Measurements from ENCODE around the gene HOXD8. TPM values are rescaled to one million over a fixed set of nuclear protein-coding genes. Genes with fewer than 3 reads are reported as not detected.

HOXD8 gene
- total and polyA plus RNA-seq, 5 experiments from 2014 or later, result not detected

DNA sequence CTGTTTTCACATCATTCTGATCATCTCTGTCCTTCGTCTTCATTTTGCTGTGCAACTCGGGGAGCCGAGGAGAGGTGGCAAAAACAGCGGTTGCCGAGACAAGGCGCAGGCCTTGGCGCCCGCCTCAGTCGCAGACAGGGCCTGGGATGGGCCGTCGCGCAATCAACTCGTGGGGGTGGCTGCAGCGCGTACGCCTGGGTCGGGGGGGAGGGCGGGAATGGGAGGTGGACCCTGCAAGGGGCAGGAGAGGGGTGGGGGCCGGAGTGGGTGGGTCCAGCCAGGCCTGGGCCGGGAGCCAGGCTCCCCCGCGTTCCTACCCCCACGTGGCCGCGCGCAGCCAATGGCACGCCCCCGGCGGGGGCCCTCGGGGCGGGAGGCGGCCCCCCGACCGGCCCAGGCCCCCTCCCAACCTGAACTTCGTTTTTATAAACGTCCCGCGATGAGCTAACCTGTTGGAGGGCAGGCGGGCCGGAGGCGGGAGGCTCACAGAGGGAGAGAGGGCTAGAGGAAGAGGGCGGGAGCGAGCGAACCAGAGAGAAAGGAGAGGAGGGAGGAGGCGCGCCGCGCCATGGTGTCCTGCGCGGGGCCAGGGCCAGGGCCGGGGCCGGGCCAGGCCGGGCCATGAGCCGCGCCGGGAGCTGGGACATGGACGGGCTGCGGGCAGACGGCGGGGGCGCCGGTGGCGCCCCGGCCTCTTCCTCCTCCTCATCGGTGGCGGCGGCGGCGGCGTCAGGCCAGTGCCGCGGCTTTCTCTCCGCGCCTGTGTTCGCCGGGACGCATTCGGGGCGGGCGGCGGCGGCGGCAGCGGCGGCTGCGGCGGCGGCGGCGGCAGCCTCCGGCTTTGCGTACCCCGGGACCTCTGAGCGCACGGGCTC, 37.0 kb upstream of the HOXD8 start, which contains the start of gene HOXD13:
TSS of gene HOXD13 (plus strand) at position 452 of the 875 bp plus-strand sequence. CDS start at position 622, 170 bp downstream.
- H3K9me3 Mint-ChIP-seq, result peaks cover 0 to 54% (median 9%) of the 10 kb centered on the region in 9 donors
- POLR2A ChIA-PET, result no interaction called here
- ATAC-seq (peak in 1 of 2 donors; percentile 22), DNase-seq (no peak)
- peaks cover 13 to 36% (median 34%) of the 10 kb centered on the region in 4 donors for H3K4me1 Mint-ChIP-seq
- H3K36me3 Mint-ChIP-seq, result peaks cover 12 to 34% (median 13%) of the 10 kb centered on the region in 3 donors
- H3K27ac Mint-ChIP-seq, result peak within 1 kb of the TSS in 3 of 10 donors; percentile 20 to 92 (median 86)
- H3K27me3 Mint-ChIP-seq, result peaks cover 62 to 95% (median 86%) of the 10 kb centered on the region in 5 donors
- H3K4me3 Mint-ChIP-seq, result peak within 1 kb of the TSS; percentile 42 to 79 (median 64)

DNA sequence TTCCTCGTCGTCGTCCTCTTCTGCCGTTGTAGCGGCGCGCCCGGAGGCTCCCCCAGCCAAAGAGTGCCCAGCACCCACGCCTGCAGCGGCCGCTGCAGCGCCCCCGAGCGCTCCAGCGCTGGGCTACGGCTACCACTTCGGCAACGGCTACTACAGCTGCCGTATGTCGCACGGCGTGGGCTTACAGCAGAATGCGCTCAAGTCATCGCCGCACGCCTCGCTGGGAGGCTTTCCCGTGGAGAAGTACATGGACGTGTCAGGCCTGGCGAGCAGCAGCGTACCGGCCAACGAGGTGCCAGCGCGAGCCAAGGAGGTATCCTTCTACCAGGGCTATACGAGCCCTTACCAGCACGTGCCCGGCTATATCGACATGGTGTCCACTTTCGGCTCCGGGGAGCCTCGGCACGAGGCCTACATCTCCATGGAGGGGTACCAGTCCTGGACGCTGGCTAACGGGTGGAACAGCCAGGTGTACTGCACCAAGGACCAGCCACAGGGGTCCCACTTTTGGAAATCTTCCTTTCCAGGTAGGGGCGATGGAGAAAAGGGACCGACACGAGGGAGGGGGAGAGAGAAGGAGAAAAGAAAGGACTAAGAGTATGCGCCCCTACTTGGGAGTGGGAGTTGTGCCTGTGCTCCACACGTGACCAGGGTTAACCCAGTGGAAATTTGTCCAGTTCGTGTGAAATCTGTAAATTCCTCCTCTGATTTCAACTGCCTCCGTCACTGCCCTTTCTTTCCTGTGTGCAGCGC, 36.2 kb upstream of the HOXD8 start:
- H3K27me3 Mint-ChIP-seq, result peaks cover 64 to 95% (median 85%) of the 10 kb centered on the region in 5 donors
- peaks cover 0 to 48% (median 9%) of the 10 kb centered on the region in 9 donors for H3K9me3 Mint-ChIP-seq
- peaks cover 18 to 41% (median 36%) of the 10 kb centered on the region in 4 donors for H3K4me1 Mint-ChIP-seq
- H3K4me3 Mint-ChIP-seq, result peak overlapping the region in 9 of 10 donors; percentile 4 to 65 (median 42)
- H3K27ac Mint-ChIP-seq, result peak overlapping the region in 3 of 10 donors; percentile 20 to 92 (median 68)
- peaks cover 13 to 34% (median 14%) of the 10 kb centered on the region in 3 donors for H3K36me3 Mint-ChIP-seq
- POLR2A ChIA-PET, result interaction anchor here (1.0 kb wide), 1 partner anchor 11 kb away, joined by 4 read pairs; no protein-coding TSS in a partner anchor
- DNase-seq (no peak), ATAC-seq (peak in 1 of 2 donors; percentile 13)

DNA sequence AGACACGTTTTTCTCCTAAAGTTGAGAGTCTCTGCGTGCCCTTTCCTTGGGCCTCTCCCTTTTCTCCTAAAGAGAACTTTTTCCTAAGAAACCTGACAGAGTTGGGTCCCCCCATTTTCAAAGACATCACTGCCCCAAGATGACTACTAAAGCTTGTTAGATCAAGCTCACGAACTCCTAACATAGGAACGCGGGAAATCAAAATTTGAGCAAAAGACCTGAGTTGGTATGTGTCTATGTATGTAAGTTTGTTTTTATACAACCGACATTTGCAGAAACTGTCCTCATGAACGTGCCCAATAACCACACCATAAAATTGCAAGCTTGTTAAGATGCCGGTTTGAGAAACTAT, 35.6 kb upstream of the HOXD8 start:
- no peak for DNase-seq
- ATAC-seq, result no peak
- POLR2A ChIA-PET, result interaction anchor here (1.0 kb wide), 1 partner anchor 11 kb away, joined by 4 read pairs; no protein-coding TSS in a partner anchor
- Mint-ChIP-seq H3K4me3 (peak overlapping the region in 8 of 10 donors; percentile 9 to 65 (median 46)), H3K27ac (peak overlapping the region in 3 of 10 donors; percentile 20 to 92 (median 68)), H3K9me3 (peaks cover 0 to 48% (median 9%) of the 10 kb centered on the region in 9 donors), H3K27me3 (peaks cover 64 to 95% (median 83%) of the 10 kb centered on the region in 5 donors), H3K4me1 (peaks cover 19 to 41% (median 34%) of the 10 kb centered on the region in 4 donors), H3K36me3 (peaks cover 13 to 34% (median 14%) of the 10 kb centered on the region in 3 donors)

DNA sequence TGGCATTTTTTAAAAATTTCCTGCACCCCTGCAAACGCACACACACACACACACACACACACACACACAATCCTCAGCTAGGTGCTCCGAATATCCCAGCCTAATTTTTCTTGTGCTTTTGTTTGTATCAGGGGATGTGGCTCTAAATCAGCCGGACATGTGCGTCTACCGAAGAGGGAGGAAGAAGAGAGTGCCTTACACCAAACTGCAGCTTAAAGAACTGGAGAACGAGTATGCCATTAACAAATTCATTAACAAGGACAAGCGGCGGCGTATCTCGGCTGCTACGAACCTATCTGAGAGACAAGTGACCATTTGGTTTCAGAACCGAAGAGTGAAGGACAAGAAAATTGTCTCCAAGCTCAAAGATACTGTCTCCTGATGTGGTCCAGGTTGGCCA, 35.2 kb upstream of the HOXD8 start:
- Mint-ChIP-seq H3K36me3 (peaks cover 11 to 32% (median 13%) of the 10 kb centered on the region in 3 donors), H3K27me3 (peaks cover 63 to 95% (median 83%) of the 10 kb centered on the region in 5 donors), H3K27ac (no peak overlapping the region), H3K9me3 (peaks cover 0 to 46% (median 8%) of the 10 kb centered on the region in 9 donors), H3K4me3 (no peak overlapping the region), H3K4me1 (peaks cover 19 to 41% (median 32%) of the 10 kb centered on the region in 4 donors)
- no peak for DNase-seq
- no peak for ATAC-seq
- POLR2A ChIA-PET, result interaction anchor here (1.0 kb wide), 1 partner anchor 12 kb away, joined by 4 read pairs; no protein-coding TSS in a partner anchor

- no peak overlapping the region for H3K27ac Mint-ChIP-seq
Observed at GRCh38 chr2:176095421-176095820, 34.1 kb upstream of the HOXD8 start.

DNA sequence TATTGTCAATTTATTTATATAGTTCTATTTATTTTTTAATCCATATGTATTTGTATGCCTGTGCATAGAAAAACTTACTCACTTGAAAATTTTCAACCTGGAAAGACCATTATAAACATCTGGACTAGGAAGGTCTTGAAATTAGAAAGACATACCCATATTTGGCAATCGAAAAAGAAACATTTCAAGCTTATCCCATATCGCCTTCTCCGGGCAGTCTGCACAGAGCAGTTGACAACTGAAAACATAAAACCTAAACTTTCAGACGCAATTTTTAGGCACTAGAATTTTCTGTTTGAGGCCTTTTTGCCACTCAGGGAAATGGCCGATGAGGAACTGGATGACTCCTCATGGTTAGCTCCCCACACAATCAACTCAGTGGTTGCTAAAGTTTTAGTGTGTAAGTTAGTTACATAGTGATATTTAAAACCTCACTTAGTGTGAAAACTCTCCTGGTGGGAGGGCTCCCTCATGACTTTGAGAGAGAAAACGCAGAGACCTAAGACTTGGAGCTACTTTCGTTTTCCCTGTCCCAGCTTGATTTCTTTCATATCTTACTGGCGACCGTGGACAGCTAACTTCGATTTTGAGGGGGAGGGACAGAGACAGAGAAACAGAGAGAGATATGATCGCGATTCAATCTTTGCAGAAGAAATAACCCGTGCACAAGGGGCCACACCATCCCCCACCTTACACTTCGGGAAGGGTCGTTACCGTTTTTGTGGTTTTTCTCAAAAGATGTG, 33.1 kb upstream of the HOXD8 start:
- peaks cover 0 to 35% (median 2%) of the 10 kb centered on the region in 9 donors for H3K9me3 Mint-ChIP-seq
- H3K27ac Mint-ChIP-seq, result no peak overlapping the region

More at GRCh38 chr2:176095421-176095820, 34.1 kb upstream of the HOXD8 start:
- H3K27me3 Mint-ChIP-seq, result peaks cover 54 to 93% (median 75%) of the 10 kb centered on the region in 5 donors
- peak overlapping the region in 2 of 10 donors; percentile 22 to 32 for H3K4me3 Mint-ChIP-seq
- H3K36me3 Mint-ChIP-seq, result peaks cover 9 to 30% (median 12%) of the 10 kb centered on the region in 3 donors
- H3K9me3 Mint-ChIP-seq, result peaks cover 0 to 43% (median 8%) of the 10 kb centered on the region in 9 donors
- peaks cover 19 to 41% (median 33%) of the 10 kb centered on the region in 4 donors for H3K4me1 Mint-ChIP-seq
- no peak for DNase-seq
- ATAC-seq, result no peak
- POLR2A ChIA-PET, result no interaction called here

DNA sequence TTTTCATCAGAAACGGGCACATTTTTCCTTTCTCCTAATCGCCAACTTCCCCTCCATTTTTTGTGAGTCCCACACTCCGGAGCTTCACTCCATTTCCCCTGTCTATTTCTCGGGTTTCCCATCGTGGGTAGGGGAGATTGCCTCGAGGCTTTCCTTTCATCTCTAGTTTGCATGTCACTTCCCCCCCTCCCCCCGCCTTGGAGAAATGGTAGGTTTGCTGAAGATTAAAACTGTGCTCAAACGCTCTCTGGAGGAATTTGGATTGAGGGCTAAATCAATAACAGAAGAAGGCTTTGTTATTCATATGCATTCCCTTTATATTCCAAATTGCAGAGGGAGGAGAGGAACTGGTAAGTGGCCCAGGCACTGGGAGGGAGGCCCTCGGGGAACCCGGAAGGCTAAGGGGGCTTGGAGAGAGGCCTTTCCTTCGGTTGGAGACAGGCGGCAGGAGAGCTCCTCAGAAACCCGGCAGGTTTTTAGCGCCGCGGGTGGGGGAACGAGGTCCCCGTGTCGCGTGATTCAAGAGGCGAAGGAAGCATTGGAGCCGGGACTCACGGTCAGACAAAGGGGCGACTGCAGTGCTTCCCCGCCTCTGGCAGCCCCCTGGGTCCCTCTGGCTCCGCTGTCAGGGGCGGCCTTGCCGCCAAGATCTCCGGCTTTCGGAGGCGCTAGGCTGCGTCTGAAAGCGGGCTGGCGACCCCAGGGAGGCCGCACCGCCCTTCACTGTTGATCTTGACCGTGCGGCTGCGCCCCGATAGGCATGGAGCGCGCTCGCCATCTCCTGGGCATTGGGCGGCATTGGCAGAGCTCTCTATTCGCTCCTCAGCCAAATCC, 32.3 kb upstream of the HOXD8 start:
- POLR2A ChIA-PET, result interaction anchor here (0.9 kb wide), 2 partner anchors 15 to 17 kb away, joined by 3 read pairs; no protein-coding TSS in a partner anchor
- peaks cover 15 to 33% (median 27%) of the 10 kb centered on the region in 4 donors for H3K4me1 Mint-ChIP-seq
- ATAC-seq (peak; percentile 74 to 77), DNase-seq (peak; percentile 25 to 66 (median 50))
- peaks cover 49 to 93% (median 73%) of the 10 kb centered on the region in 5 donors for H3K27me3 Mint-ChIP-seq
- peaks cover 0 to 29% (median 2%) of the 10 kb centered on the region in 9 donors for H3K9me3 Mint-ChIP-seq
- peaks cover 5 to 24% (median 7%) of the 10 kb centered on the region in 3 donors for H3K36me3 Mint-ChIP-seq
- H3K27ac Mint-ChIP-seq, result no peak overlapping the region
- H3K4me3 Mint-ChIP-seq, result peak overlapping the region; percentile 57 to 87 (median 78)

More for the DNA sequence above, 33.1 kb upstream of the HOXD8 start:
- DNase-seq (peak in 1 of 10 donors; percentile 4), ATAC-seq (peak in 1 of 2 donors; percentile 12)
- H3K4me1 Mint-ChIP-seq, result peaks cover 19 to 41% (median 33%) of the 10 kb centered on the region in 4 donors
- peak overlapping the region; percentile 57 to 87 (median 78) for H3K4me3 Mint-ChIP-seq
- H3K36me3 Mint-ChIP-seq, result peaks cover 8 to 24% (median 9%) of the 10 kb centered on the region in 3 donors
- POLR2A ChIA-PET, result interaction anchor here (0.9 kb wide), 1 partner anchor 16 kb away, joined by 3 read pairs; no protein-coding TSS in a partner anchor
- H3K27me3 Mint-ChIP-seq, result peaks cover 50 to 93% (median 72%) of the 10 kb centered on the region in 5 donors

- DNase-seq (no peak), ATAC-seq (no peak)
- POLR2A ChIA-PET, result interaction anchor here (0.9 kb wide), 1 partner anchor 15 kb away, joined by 3 read pairs; no protein-coding TSS in a partner anchor
- Mint-ChIP-seq H3K4me1 (peaks cover 15 to 31% (median 26%) of the 10 kb centered on the region in 4 donors), H3K27ac (no peak overlapping the region), H3K9me3 (peaks cover 0 to 32% (median 5%) of the 10 kb centered on the region in 9 donors), H3K27me3 (peaks cover 55 to 99% (median 80%) of the 10 kb centered on the region in 5 donors), H3K36me3 (peaks cover 7 to 27% (median 7%) of the 10 kb centered on the region in 3 donors), H3K4me3 (peak overlapping the region; percentile 57 to 87 (median 78))
Observed at GRCh38 chr2:176097820-176098365, 31.6 kb upstream of the HOXD8 start.

DNA sequence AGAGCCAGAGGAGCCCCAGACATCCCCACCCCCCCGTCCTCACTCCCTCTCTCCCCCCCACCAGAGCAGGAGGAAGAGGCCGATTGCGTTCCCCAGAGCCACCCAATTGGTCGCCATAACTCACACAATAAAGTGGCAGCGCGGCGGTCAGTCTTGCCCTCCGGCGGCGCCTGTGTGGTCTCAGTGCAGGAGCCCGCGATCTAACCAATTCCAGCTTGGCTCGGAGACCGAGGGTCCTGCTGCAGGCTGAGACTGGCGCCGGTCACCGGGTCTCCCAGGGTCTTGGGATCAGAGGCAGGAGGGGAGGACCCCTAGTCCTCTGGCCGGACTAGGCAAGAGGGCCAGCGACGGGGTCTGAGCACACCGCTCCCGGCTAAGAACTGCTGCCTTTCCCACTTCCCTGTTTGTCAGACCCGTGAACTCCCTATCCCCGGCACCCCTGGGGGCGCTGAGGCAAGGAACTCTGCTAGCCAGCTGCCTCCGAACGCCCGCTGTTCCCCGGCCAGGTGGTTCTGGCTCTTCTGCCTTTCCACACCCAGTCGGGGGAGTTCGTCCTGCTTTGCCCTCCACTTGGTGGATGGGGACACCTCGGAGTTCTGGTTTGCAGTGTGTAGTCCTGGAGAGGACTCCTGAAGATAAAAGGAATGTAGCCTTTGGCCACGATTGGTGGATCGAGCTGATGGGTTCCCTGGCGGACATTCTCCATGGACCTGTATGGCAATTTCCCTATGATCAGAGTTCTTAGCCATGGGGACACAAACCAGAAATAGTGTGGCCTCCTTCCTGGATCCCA, 30.9 kb upstream of the HOXD8 start:
- peaks cover 54 to 99% (median 80%) of the 10 kb centered on the region in 5 donors for H3K27me3 Mint-ChIP-seq
- peak overlapping the region in 2 of 10 donors; percentile 3 to 73 for H3K4me3 Mint-ChIP-seq
- ATAC-seq (no peak), DNase-seq (peak in 1 of 10 donors; percentile 31)
- POLR2A ChIA-PET, result interaction anchor here (0.6 to 0.9 kb wide), 2 partner anchors 16 to 97 kb away, joined by 3 to 5 read pairs; no protein-coding TSS in a partner anchor
- peak overlapping the region in 1 of 10 donors; percentile 82 for H3K27ac Mint-ChIP-seq
- H3K9me3 Mint-ChIP-seq, result peaks cover 0 to 28% (median 5%) of the 10 kb centered on the region in 9 donors
- H3K36me3 Mint-ChIP-seq, result peaks cover 6 to 31% (median 9%) of the 10 kb centered on the region in 3 donors
- peaks cover 12 to 26% (median 21%) of the 10 kb centered on the region in 4 donors for H3K4me1 Mint-ChIP-seq
